H4 (cell line): ENCODE measurements around the gene MXRA7. TPM values are rescaled to one million over a fixed set of nuclear protein-coding genes. Genes with fewer than 3 reads are reported as not detected.
"Not testable (repeated sequence)": the region's sequence is repeated elsewhere in the genome, so short reads cannot be mapped to it uniquely, and the experiment has no call there.

Source experiments
- DNase-seq: peaks from one replicate; pipeline ENCODE4 v3.0.0-alpha.2; 2015; ENCODE audit warnings: low spot score
- total RNA-seq: library from RNA; depleted of rRNA; stranded (reverse); fragments of >200 nt; shearing (Covaris generic); gene quantifications from 2 replicates; pipeline ENCODE4 v1.2.3, GENCODE V29; 2014

The MXRA7 gene
- total RNA-seq, 1 experiment from 2014 or later = 167 TPM

GRCh38 chr17:76735586-76736348, 25.0 kb upstream of the MXRA7 start:
- DNase-seq = no peak

- peak; percentile 54 for DNase-seq
Measured at GRCh38 chr17:76735006-76735405, 24.2 kb upstream of the MXRA7 start.

- DNase-seq = no peak
Measured at GRCh38 chr17:76734080-76734840, 23.5 kb upstream of the MXRA7 start.

- DNase-seq = no peak
Measured at GRCh38 chr17:76733618-76733957, 22.8 kb upstream of the MXRA7 start.

- no peak for DNase-seq
Measured at GRCh38 chr17:76732734-76733617, 22.2 kb upstream of the MXRA7 start.

GRCh38 chr17:76731800-76732733, 21.3 kb upstream of the MXRA7 start:
- DNase-seq = not testable (repeated sequence)

- no peak for DNase-seq
Measured at GRCh38 chr17:76727745-76728456, 17.1 kb upstream of the MXRA7 start.

- DNase-seq = peak; percentile 78
Measured at GRCh38 chr17:76726776-76727718, 16.3 kb upstream of the MXRA7 start, which contains the start of gene METTL23. Gene METTL23, plus strand, starts transcription at chr17:76726839. Its CDS starts 2,872 bp downstream, at chr17:76729711.

- DNase-seq = peak; percentile 96
Measured at GRCh38 chr17:76726231-76726775, 15.5 kb upstream of the MXRA7 start, which contains the start of gene JMJD6. Gene JMJD6, minus strand, starts transcription at chr17:76726606. Its CDS starts 131 bp downstream, at chr17:76726475.

- DNase-seq = peak; percentile 37
Measured at GRCh38 chr17:76725580-76726230, 14.9 kb upstream of the MXRA7 start.

GRCh38 chr17:76723812-76724211, 13.0 kb upstream of the MXRA7 start:
- no peak for DNase-seq

GRCh38 chr17:76722977-76723376, 12.2 kb upstream of the MXRA7 start:
- not testable (repeated sequence) for DNase-seq

GRCh38 chr17:76722279-76722678, 11.5 kb upstream of the MXRA7 start:
- no peak for DNase-seq

- no peak for DNase-seq
Measured at GRCh38 chr17:76721463-76721862, 10.7 kb upstream of the MXRA7 start.

- no peak for DNase-seq
Measured at GRCh38 chr17:76720941-76721340, 10.2 kb upstream of the MXRA7 start.

- no peak for DNase-seq
Measured at GRCh38 chr17:76720211-76720610, 9.4 kb upstream of the MXRA7 start.

GRCh38 chr17:76718516-76718915, 7.8 kb upstream of the MXRA7 start:
- no peak for DNase-seq

GRCh38 chr17:76716839-76717215, 6.1 kb upstream of the MXRA7 start:
- peak; percentile 80 for DNase-seq
